MV-4-11 (cell line): ENCODE measurements around the gene TADA2A.

Experiments used
- DNase-seq: peaks from one replicate; lab custom pipeline; 2025; lab: John Stamatoyannopoulos, UW

The TADA2A gene

GRCh38 chr17:37406635-37407461 lies at the start of gene TADA2A, which contains the start of gene ACACA:
TSS of gene TADA2A (plus strand) at chr17:37406886. CDS start at chr17:37411366, 4,480 bp downstream.
TSS of gene ACACA (minus strand) at chr17:37406836. CDS start at chr17:37406299, 537 bp downstream.
- peak; percentile 70 for DNase-seq

- peak; percentile 38 for DNase-seq
These were observed 48.4 kb upstream of the TADA2A start for GRCh38 chr17:37358098-37358829.

- peak; percentile 93 for DNase-seq
These were observed 47.6 kb upstream of the TADA2A start for GRCh38 chr17:37358830-37359681.

GRCh38 chr17:37359682-37360188 lies 47.0 kb upstream of the TADA2A start:
- DNase-seq: no peak

GRCh38 chr17:37360632-37361031 lies 46.1 kb upstream of the TADA2A start:
- peak; percentile 29 for DNase-seq

GRCh38 chr17:37361543-37361942 lies 45.1 kb upstream of the TADA2A start:
- DNase-seq: peak; percentile 17

GRCh38 chr17:37365589-37365988 lies 41.1 kb upstream of the TADA2A start:
- DNase-seq: no peak

- peak; percentile 65 for DNase-seq
These were observed 38.1 kb upstream of the TADA2A start for GRCh38 chr17:37368577-37368976.

GRCh38 chr17:37373530-37374159 lies 33.0 kb upstream of the TADA2A start:
- DNase-seq: peak; percentile 77

GRCh38 chr17:37375706-37376105 lies 31.0 kb upstream of the TADA2A start, which contains the start of gene C17orf78:
TSS of gene C17orf78 (plus strand) at chr17:37375985. CDS start at chr17:37376093, 108 bp downstream.
- DNase-seq: no peak

- DNase-seq: no peak
These were observed 24.6 kb upstream of the TADA2A start for GRCh38 chr17:37382056-37382455.

- DNase-seq: no peak
These were observed 22.0 kb upstream of the TADA2A start for GRCh38 chr17:37384560-37385149.

GRCh38 chr17:37385474-37385990 lies 21.2 kb upstream of the TADA2A start:
- DNase-seq: no peak

- DNase-seq: no peak
These were observed 20.2 kb upstream of the TADA2A start for GRCh38 chr17:37386462-37386861.

- DNase-seq: no peak
These were observed 18.4 kb upstream of the TADA2A start for GRCh38 chr17:37388266-37388665.

GRCh38 chr17:37389160-37389559 lies 17.5 kb upstream of the TADA2A start:
- DNase-seq: no peak

GRCh38 chr17:37391146-37391545 lies 15.5 kb upstream of the TADA2A start:
- no peak for DNase-seq

- no peak for DNase-seq
These were observed 14.6 kb upstream of the TADA2A start for GRCh38 chr17:37392024-37392590.

GRCh38 chr17:37393352-37393751 lies 13.3 kb upstream of the TADA2A start:
- no peak for DNase-seq

- no peak for DNase-seq
These were observed 7.4 kb upstream of the TADA2A start for GRCh38 chr17:37399265-37399803.
